Keratinocyte (primary cell): ENCODE results near the gene PJA2.

Source experiments
- EZH2 ChIP-seq: IDR thresholded peaks from one replicate; pipeline ENCODE4 v1.6.1; 2012; ENCODE audit warnings: inconsistent platforms, mild to moderate bottlenecking, low read length, moderate library complexity
- TF ChIP-seq, protein P1 (sequence below), 3 experiments: IDR thresholded peaks in 1 of 3; conservative IDR thresholded peaks in 1 of 3; optimal IDR thresholded peaks in 1 of 3; 2 replicates in 2 of 3; 3 replicates in 1 of 3; pipeline versions ENCODE3 to v1.5.1; 2011; ENCODE audit warnings: low read length in 3 of 3, mild to moderate bottlenecking in 3 of 3, moderate library complexity in 2 of 3, control low read depth in 1 of 3, inconsistent platforms in 1 of 3; ENCODE audit not compliant: insufficient read depth in 2 of 3; ENCODE audit errors: extremely low read depth in 1 of 3

DNA sequence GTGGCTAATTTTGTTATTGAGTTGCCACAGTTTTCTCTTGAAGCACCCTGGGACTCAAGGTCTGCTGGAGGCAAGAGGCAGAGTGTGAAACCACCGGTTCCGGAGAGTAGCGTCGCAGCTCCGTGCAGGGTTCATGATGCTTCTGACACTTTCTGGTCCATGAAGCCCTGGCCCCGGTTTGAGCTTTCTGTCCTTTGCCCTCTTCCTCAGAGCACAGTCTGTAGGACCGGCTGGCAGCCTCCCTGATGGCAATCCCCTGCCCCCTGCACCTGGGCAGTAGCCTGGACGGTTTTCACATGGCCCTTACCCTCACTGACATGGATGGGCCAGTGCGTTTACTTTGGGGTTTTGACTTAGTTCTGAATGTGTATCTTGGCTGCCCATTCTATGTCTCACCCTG is 111.9 kb downstream of the PJA2 start:
- TF ChIP-seq, protein P1, sequence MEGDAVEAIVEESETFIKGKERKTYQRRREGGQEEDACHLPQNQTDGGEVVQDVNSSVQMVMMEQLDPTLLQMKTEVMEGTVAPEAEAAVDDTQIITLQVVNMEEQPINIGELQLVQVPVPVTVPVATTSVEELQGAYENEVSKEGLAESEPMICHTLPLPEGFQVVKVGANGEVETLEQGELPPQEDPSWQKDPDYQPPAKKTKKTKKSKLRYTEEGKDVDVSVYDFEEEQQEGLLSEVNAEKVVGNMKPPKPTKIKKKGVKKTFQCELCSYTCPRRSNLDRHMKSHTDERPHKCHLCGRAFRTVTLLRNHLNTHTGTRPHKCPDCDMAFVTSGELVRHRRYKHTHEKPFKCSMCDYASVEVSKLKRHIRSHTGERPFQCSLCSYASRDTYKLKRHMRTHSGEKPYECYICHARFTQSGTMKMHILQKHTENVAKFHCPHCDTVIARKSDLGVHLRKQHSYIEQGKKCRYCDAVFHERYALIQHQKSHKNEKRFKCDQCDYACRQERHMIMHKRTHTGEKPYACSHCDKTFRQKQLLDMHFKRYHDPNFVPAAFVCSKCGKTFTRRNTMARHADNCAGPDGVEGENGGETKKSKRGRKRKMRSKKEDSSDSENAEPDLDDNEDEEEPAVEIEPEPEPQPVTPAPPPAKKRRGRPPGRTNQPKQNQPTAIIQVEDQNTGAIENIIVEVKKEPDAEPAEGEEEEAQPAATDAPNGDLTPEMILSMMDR (optimal IDR thresholded peaks at IDR 0.05 in 1 of 3, IDR thresholded peaks at IDR 0.05 in 1 of 3, conservative IDR thresholded peaks at IDR 0.05 in 1 of 3; ENCODE audit: extremely low read depth in 1 of 3, insufficient read depth in 2 of 3, low read length in 3 of 3) = no peak
- TF ChIP-seq EZH2 = no peak
